ENCODE data around the gene PNKP.

PNKP gene

DNA sequence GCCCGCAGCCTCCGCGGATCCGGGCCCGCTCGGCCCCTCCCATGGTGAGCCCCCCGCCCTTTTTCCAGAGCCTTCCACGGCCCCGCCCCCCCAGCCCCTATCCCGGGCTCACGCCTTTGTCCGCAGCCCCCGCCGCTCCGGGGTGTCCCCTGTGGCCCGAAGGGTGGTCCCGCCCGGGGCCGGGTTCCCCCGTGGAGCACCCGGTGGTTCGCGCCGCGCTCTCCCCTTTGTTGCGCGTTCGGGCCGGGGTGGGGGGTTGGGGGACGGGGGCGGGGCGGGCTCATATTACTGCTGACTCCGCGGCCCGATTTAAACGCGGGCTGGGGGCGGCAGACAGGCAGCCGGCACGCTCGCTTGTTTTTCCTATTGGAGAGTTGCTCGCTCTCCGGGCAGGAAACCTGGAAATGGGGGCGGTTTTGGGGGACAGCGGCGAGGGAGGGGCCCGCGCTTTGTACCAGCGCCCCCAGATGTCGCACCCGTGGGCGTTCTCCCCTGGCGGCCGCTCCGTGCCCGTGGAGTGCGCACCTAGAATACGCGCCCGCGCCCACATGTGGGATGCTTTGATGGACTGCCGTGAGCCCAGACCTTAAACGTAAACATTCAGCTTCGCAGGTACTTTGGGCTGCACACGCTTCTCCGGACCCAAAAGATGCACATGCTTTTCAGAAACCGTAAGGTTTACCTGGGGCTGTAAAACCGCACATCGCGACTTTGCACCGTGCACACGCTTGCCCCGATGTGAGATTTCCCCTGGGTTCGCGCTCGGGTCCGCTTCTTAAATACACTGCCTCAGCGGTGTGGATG, 15.7 kb downstream of the PNKP start:
- Histone ChIP-seq H3K4me1 (ENCODE audit: control insufficient read depth in 2 of 2, insufficient read depth in 1 of 2, low read depth in 1 of 2, low read length in 2 of 2) (peaks cover 11 to 17% of the 10 kb centered on the region in 2 donors), H3K36me3 (replicated peaks in 1 of 2; ENCODE audit: control insufficient read depth in 2 of 2, insufficient read depth in 2 of 2, low read length in 2 of 2) (peaks cover 37 to 76% of the 10 kb centered on the region in 2 donors), H2BK5ac (ENCODE audit: low read length) (peak overlapping the region; percentile 96), H3K79me1 (ENCODE audit: low read depth, low read length) (peaks cover 23% of the 10 kb centered on the region), H3K18ac (ENCODE audit: low read length) (peak overlapping the region; percentile 93), H3K9ac (ENCODE audit: low read depth, low read length, poor library complexity) (peak overlapping the region; percentile 94), H3K4me3 (ENCODE audit: low read length in 2 of 2) (peak overlapping the region; percentile 85 to 92), H2AK5ac (ENCODE audit: low read depth, low read length) (peak overlapping the region; percentile 93), H4K8ac (ENCODE audit: low read depth, low read length) (no peak overlapping the region), H2BK120ac (ENCODE audit: low read depth, low read length) (no peak overlapping the region), H2BK15ac (ENCODE audit: low read length) (peak overlapping the region; percentile 63), H3K4me2 (ENCODE audit: insufficient read depth, low read length, poor library complexity, severe bottlenecking) (peak overlapping the region; percentile 82), H3K9me3 (replicated peaks in 1 of 2; ENCODE audit: control insufficient read depth in 2 of 2, insufficient read depth in 1 of 2, low read depth in 1 of 2, low read length in 2 of 2) (peaks cover 6 to 13% of the 10 kb centered on the region in 2 donors), H4K91ac (ENCODE audit: low read depth, low read length, poor library complexity) (no peak overlapping the region), H3K27ac (replicated peaks; ENCODE audit: low read length) (peak overlapping the region; percentile 98), H2BK12ac (ENCODE audit: low read length) (no peak overlapping the region), H3K23ac (ENCODE audit: low read depth, low read length, poor library complexity) (peak overlapping the region; percentile 94), H3K14ac (ENCODE audit: low read length) (peak overlapping the region; percentile 59), H3K4ac (ENCODE audit: low read length) (no peak overlapping the region), H3K27me3 (ENCODE audit: control insufficient read depth in 3 of 3, insufficient read depth in 3 of 3, low read depth in 1 of 3, low read length in 3 of 3) (no peaks in the 10 kb centered on the region), H2AFZ (ENCODE audit: low read length) (peak overlapping the region; percentile 96)
- no peak for DNase-seq (ENCODE audit: low spot score)
- WGBS, 2 donors (ENCODE audit: extremely low coverage in 2 of 2, insufficient read length in 2 of 2, insufficient replicate concordance in 1 of 2) = no CpG with 5 or more reads among the region's 78 CpGs

DNA sequence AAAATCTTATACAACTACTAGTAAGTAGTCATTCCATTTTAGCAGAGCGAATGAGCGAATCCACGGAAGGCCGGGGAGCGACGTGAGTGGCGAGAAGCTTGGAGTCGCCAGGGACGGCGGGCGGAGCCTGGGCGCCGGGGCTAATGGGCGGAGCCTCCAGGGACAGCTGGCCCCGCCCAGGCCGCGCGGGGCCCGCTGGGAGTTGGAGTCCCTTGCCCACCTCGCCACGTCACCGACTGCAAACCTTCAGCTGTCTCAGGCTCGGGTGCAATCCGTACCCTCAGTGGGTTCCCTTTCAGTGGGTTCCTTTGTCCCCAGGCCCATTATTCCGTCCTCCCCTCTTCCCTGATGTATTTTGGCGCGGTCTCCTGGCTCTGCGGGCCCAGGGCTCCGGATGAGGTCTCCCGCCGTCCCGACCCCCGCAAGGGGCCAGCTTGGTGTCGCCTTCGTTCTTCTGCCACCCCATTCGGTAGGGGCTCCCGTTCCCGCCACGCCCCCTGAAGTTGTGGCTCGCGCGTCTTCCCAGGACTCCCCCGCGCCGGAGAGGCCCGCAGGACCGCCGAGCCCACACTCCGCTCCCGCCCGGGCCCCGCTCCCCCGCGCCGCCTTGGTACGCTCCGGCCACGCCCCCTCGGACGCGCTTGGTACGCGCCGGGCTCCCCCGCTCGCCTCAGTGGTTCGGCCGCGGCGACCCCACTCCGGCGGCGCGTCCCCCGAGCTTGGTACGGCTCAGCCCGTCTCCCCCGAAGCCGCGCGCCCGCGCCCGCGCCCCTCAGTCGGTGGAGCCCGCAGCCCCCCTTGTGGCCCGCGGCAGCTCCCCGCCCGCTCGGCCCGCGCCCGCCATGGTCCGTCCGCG, 16.7 kb downstream of the PNKP start, which contains the start of gene PTOV1:
Gene PTOV1, plus strand, starts transcription at position 673 of the 856 bp plus-strand sequence.
- Histone ChIP-seq H3K4ac (ENCODE audit: low read length) (no peak within 1 kb of the TSS), H3K9ac (ENCODE audit: low read depth, low read length, poor library complexity) (peak within 1 kb of the TSS; percentile 94), H3K36me3 (replicated peaks in 1 of 2; ENCODE audit: control insufficient read depth in 2 of 2, insufficient read depth in 2 of 2, low read length in 2 of 2) (peaks cover 28 to 71% of the 10 kb centered on the region in 2 donors), H3K4me2 (ENCODE audit: insufficient read depth, low read length, poor library complexity, severe bottlenecking) (peak within 1 kb of the TSS; percentile 82), H3K9me3 (replicated peaks in 1 of 2; ENCODE audit: control insufficient read depth in 2 of 2, insufficient read depth in 1 of 2, low read depth in 1 of 2, low read length in 2 of 2) (peaks cover 6 to 13% of the 10 kb centered on the region in 2 donors), H3K18ac (ENCODE audit: low read length) (peak within 1 kb of the TSS; percentile 93), H3K4me1 (ENCODE audit: control insufficient read depth in 2 of 2, insufficient read depth in 1 of 2, low read depth in 1 of 2, low read length in 2 of 2) (peaks cover 11 to 17% of the 10 kb centered on the region in 2 donors), H3K27ac (replicated peaks; ENCODE audit: low read length) (peak within 1 kb of the TSS; percentile 98), H2BK15ac (ENCODE audit: low read length) (peak within 1 kb of the TSS; percentile 63), H2BK5ac (ENCODE audit: low read length) (peak within 1 kb of the TSS; percentile 96), H4K8ac (ENCODE audit: low read depth, low read length) (no peak within 1 kb of the TSS), H2AK5ac (ENCODE audit: low read depth, low read length) (peak within 1 kb of the TSS; percentile 93), H4K91ac (ENCODE audit: low read depth, low read length, poor library complexity) (no peak within 1 kb of the TSS), H2AFZ (ENCODE audit: low read length) (peak within 1 kb of the TSS; percentile 96), H3K14ac (ENCODE audit: low read length) (peak within 1 kb of the TSS; percentile 59), H3K4me3 (ENCODE audit: low read length in 2 of 2) (peak within 1 kb of the TSS; percentile 85 to 92), H2BK120ac (ENCODE audit: low read depth, low read length) (no peak within 1 kb of the TSS), H3K79me1 (ENCODE audit: low read depth, low read length) (peaks cover 16% of the 10 kb centered on the region), H3K27me3 (ENCODE audit: control insufficient read depth in 3 of 3, insufficient read depth in 3 of 3, low read depth in 1 of 3, low read length in 3 of 3) (no peaks in the 10 kb centered on the region), H3K23ac (ENCODE audit: low read depth, low read length, poor library complexity) (peak within 1 kb of the TSS; percentile 94), H2BK12ac (ENCODE audit: low read length) (no peak within 1 kb of the TSS)
- whole genome bisulfite sequencing, 2 donors (ENCODE audit: extremely low coverage in 2 of 2, insufficient read length in 2 of 2, insufficient replicate concordance in 1 of 2) = no CpG with 5 or more reads among the region's 98 CpGs
- DNase-seq (ENCODE audit: low spot score) = peak; percentile 92

DNA sequence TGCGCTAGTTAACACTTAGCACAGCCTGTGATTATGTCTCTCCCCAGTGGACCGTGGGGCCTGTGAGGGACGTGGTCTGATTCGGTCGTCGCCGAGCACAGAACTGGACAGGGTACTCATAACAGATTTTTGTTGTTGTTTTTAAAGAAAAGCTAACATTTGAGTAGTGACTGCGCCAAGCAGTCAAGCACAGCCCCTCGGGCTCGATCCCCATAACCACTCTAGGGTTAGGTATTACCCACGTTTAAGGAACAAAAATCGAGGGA, 17.2 kb downstream of the PNKP start:
- peak overlapping the region; percentile 96 for H2AFZ ChIP-seq (ENCODE audit: low read length)
- no peak overlapping the region for H3K4ac ChIP-seq (ENCODE audit: low read length)
- no peak overlapping the region for H3K18ac ChIP-seq (ENCODE audit: low read length)
- peaks cover 23 to 66% of the 10 kb centered on the region in 2 donors for H3K36me3 ChIP-seq (replicated peaks in 1 of 2; ENCODE audit: control insufficient read depth in 2 of 2, insufficient read depth in 2 of 2, low read length in 2 of 2)
- no peak overlapping the region for H3K23ac ChIP-seq (ENCODE audit: low read depth, low read length, poor library complexity)
- no CpG with 5 or more reads among the region's 12 CpGs for WGBS, 2 donors (ENCODE audit: extremely low coverage in 2 of 2, insufficient read length in 2 of 2, insufficient replicate concordance in 1 of 2)
- H4K91ac ChIP-seq (ENCODE audit: low read depth, low read length, poor library complexity) = no peak overlapping the region
- no peak overlapping the region for H4K8ac ChIP-seq (ENCODE audit: low read depth, low read length)
- H3K79me1 ChIP-seq (ENCODE audit: low read depth, low read length) = peaks cover 12% of the 10 kb centered on the region
- peak overlapping the region; percentile 28 for H3K27ac ChIP-seq (replicated peaks; ENCODE audit: low read length)
- no peak overlapping the region for H2BK120ac ChIP-seq (ENCODE audit: low read depth, low read length)
- no peak for DNase-seq (ENCODE audit: low spot score)
- no peak overlapping the region for H2AK5ac ChIP-seq (ENCODE audit: low read depth, low read length)
- no peak overlapping the region for H2BK12ac ChIP-seq (ENCODE audit: low read length)
- no peak overlapping the region for H3K9ac ChIP-seq (ENCODE audit: low read depth, low read length, poor library complexity)
- H3K4me2 ChIP-seq (ENCODE audit: insufficient read depth, low read length, poor library complexity, severe bottlenecking) = peak overlapping the region; percentile 58
- peaks cover 6 to 13% of the 10 kb centered on the region in 2 donors for H3K9me3 ChIP-seq (replicated peaks in 1 of 2; ENCODE audit: control insufficient read depth in 2 of 2, insufficient read depth in 1 of 2, low read depth in 1 of 2, low read length in 2 of 2)
- peaks cover 11 to 17% of the 10 kb centered on the region in 2 donors for H3K4me1 ChIP-seq (ENCODE audit: control insufficient read depth in 2 of 2, insufficient read depth in 1 of 2, low read depth in 1 of 2, low read length in 2 of 2)
- peak overlapping the region; percentile 65 to 85 for H3K4me3 ChIP-seq (ENCODE audit: low read length in 2 of 2)
- no peak overlapping the region for H2BK15ac ChIP-seq (ENCODE audit: low read length)
- H3K14ac ChIP-seq (ENCODE audit: low read length) = no peak overlapping the region
- H3K27me3 ChIP-seq (ENCODE audit: control insufficient read depth in 3 of 3, insufficient read depth in 3 of 3, low read depth in 1 of 3, low read length in 3 of 3) = no peaks in the 10 kb centered on the region
- H2BK5ac ChIP-seq (ENCODE audit: low read length) = no peak overlapping the region

All from neuronal stem cell (in vitro differentiated cells).